GM08714 (cell line): Measurements from ENCODE around the gene ANGPTL2.

Experiments
- H3K4me3 ChIP-seq: fragments of 200-500 bp; sonication (Bioruptor generic); 2 replicates; pipeline ENCODE4 v1.5.1; 2014; ENCODE audit warnings: mild to moderate bottlenecking, low read length, inconsistent platforms
- ZNF274 ChIP-seq: IDR thresholded peaks from 2 replicates; pipeline ENCODE4 v1.6.1; 2012; ENCODE audit warnings: mild to moderate bottlenecking, low read depth, low read length

ANGPTL2 gene

DNA sequence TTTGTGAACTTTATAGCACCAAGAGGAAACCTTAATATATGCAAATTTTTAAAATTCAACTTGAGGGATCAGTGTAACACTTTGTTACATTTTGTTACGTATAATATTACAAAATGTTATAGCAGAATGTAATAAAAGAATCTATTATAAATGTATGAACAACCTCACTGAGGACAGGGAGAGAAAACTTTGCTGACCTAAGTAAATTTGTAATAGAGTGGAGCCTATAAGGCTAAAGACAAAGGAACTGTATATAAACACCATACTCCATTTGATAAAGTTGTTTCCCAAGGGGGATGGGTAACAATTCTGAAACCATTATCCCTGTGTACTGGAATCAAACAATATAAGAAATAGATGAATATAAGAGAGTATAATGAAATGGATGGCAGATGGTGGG, 77.3 kb downstream of the ANGPTL2 start:
- no peak for TF ChIP-seq ZNF274
- no peak overlapping the region for H3K4me3 ChIP-seq

- TF ChIP-seq ZNF274, result no peak
- H3K4me3 ChIP-seq, result no peak overlapping the region
Measured at GRCh38 chr9:127039492-127039891, 82.9 kb downstream of the ANGPTL2 start.

GRCh38 chr9:127038531-127038930, 83.9 kb downstream of the ANGPTL2 start:
- TF ChIP-seq ZNF274, result no peak

More at GRCh38 chr9:127038531-127038930, 83.9 kb downstream of the ANGPTL2 start:
- no peak overlapping the region for H3K4me3 ChIP-seq
